D341Med (cell line): ENCODE data around the gene AHRR.
"Not testable (repeated sequence)": the region's sequence is repeated elsewhere in the genome, so short reads cannot be mapped to it uniquely, and the experiment has no call there.

ENCODE experiments used
- DNase-seq: peaks from one replicate; pipeline ENCODE4 v3.0.0; 2012; ENCODE audit warnings: low spot score

AHRR gene

DNA sequence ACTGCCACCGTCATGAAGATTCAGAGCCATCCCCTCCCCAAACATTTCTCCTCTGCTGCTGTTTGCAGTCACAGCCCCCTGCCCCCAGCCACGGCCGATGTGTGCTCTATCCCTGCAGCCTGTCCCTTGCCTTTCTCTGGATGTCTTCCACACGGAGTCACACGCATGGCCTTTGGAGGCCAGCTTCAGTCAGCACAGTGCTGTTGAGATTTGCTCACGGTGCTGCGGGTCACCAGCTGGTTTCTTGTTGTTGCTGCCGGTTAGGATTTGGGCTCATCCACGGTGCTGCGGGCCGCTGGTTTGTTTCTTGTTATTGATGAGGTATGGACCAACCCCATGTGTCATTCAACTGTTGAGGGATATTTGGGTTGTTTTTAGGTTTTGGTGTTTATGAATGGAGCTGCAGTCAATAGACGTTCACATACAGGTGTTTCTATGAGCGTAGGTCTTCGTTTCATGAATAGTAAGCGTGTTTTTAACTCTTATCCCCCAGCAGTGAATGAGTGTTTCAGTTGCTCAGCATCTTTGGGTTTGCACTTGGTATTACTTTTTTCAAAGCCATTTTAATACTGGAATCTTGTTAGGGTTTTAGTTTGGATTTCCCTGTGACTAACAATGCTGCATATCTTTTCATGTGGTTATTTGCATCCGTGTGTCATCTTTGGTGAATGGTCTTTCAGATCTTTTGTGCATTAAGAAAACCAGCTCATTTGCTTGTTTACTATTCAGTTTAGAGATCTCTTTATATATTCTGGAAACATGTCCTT is 57.6 kb downstream of the AHRR start:
- DNase-seq, result peak; percentile 3

- no peak for DNase-seq
Measured at GRCh38 chr5:380701-381309, 59.3 kb downstream of the AHRR start.

- no peak for DNase-seq
Measured at GRCh38 chr5:383066-383465, 61.6 kb downstream of the AHRR start.

- no peak for DNase-seq
Measured at GRCh38 chr5:383621-384020, 62.1 kb downstream of the AHRR start.

- not testable (repeated sequence) for DNase-seq
Measured at GRCh38 chr5:384576-384975, 63.1 kb downstream of the AHRR start.

DNA sequence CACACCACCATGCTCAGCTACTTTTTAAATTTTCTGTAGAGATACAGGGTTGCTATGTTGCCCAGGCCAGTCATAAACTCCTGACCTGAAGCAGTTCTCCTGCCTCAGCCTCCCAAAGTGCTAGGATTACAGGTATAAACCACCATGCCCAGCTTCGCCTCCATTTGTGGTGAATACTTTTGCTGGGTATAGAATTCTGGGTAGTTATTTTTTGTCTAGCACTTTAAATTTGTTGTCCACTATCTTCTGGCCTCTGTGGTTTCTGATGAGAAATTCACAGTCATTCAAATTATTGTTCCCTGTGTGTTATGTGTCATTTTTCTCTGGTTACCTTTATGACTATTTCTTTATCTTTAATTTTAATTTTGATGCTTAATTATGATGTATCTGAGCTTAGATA is 63.8 kb downstream of the AHRR start:
- no peak for DNase-seq

DNA sequence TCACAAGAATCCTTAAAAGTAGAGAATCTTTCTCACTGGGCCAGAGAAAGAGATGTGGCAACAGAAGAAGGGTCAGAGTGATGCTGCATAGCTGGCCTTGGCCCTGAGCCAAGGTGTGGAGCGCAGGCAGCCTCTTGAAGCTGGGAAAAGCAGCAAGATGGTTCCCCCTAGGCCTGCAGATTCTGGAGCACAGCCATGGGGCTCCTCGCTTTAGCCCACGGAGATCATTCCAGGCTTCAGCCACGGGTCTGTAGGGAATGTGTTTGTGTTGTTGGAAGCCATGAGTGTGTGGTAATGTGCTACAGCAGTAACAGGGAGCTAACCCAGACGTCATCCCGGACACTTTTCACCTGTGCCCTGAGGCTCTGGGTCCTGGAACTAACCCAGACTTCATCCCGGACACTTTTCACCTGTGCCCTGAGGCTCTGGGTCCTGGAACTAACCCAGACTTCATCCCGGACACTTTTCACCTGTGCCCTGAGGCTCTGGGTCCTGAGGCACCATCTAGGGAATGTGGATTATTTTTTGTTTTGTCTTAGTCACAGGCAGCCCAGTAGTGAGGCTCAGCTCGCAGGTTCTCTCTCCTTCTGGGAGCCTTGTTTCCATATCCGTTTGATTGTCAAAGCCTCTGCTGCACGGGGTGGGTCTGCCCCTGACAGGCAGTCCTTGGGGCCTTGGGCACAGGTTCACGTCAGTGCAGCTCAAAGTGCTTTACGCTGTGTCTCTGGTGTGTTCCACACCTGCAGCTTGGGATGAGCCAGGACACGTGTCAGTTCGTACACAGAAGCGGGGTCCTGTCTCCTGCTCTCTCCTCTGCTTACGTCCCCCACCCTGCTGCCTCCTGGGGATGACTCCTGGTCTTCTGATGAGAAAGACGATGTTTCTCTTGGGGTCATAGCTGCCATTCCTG is 65.2 kb downstream of the AHRR start:
- peak; percentile 13 for DNase-seq

DNA sequence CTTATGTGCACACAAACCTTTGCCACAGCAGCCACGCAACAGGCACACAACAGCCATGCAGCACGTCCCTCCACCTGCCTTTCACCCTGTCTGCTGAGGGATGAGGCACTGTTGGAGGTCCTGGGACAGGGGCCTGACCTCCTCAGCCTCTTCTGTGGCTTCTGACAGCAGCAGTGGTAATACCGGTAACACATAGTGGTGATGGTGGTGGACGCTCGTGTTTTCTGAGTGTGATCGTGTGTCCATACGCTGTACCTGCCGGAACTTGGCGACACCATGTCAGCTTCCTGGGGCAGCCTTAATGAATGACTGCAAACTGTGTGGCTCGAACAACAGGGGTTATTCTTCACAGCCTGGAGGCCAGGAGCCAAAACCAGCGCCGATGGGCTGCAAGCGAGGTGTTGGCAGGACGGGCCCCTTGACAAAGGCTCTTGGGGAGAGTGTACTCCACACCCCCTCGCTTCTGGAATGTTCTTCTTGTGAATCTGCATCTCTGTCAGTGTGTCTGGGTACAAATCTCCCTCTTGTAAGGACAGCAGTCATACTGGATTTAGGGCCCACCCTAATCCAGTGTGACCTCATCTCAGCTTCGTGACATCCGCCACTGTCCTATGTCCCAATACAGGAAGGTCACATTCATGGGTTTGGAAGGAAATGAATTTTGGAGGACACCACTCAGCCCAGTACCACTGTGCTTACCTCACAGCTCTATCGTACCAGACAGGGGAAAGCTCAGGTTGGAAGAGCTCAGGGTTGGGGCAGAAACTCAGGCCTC is 66.2 kb downstream of the AHRR start:
- peak; percentile 10 for DNase-seq

DNA sequence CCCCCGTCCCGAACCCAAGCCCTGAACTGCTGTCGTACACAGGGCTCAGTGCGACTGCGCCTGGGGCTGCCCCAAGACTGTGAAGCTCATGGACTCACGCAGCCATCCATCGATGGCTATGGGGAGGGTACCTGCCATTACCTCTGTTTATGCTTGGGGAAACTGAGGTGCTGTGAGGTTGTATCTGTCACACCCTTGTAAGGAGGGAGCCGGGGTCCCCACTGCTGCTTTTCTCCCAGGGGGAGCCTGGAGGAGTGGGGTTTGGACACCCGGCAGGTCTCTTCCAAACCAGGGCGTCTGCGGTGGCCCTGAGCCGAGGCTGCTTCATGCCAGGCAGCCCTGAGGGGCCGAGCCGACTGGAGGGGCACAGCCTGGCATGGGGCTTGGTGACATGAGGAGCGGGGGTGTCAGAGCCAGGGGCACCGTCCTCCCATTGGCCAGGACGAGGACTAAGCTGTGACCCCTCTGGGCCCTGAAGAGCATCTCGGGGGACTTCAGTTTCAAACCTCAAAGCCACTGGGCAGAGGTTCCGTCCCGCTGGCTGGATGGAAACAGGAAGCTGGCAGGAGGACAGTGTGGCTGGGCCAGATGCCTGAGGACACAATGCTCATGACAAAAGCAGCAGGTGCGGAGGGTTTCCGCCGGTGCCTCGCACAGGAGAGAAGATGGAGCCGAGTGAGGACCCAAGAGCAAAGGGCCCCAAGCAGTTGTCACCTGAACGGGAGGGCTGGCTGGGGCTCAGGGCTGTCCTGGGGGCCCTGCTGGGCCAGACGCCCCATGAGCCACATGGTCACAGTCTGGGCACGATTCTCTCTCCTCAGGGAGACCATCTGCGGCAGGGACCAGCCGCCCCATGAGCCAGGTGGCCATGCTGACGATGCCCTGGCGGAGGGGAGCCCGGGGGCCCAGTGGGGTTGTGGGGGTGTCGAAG is 67.0 kb downstream of the AHRR start:
- DNase-seq, result peak; percentile 17

DNA sequence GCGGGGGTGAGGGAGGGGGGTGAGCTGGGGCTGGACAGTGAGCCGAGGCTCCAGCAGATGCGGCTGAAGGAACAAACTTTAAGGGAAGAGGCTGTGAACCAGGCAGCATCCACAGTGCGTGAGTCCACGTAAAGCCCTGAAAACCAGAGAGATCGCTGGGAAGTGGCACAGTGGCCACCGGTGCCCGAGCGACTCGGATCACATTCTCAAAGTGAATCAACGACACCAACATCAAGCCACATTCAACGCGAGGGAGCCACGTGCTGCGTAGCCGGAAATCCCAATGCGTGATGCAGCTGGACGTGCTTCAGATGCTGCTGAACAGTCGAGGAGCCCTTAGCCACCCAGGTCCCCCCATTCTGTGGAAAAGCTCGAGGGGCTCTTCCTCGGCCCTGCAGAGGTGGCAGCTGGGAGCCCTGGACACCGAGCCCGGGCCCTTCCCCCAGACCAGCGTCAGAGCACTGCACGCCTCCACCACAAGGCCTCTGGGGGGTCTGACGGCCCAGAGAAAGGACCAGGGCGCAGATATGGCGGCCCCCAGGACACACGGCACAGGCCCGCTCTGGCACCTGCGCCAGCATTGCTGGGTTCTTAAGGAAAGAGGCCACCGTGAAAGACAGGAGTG is 67.8 kb downstream of the AHRR start:
- peak; percentile 19 for DNase-seq

DNA sequence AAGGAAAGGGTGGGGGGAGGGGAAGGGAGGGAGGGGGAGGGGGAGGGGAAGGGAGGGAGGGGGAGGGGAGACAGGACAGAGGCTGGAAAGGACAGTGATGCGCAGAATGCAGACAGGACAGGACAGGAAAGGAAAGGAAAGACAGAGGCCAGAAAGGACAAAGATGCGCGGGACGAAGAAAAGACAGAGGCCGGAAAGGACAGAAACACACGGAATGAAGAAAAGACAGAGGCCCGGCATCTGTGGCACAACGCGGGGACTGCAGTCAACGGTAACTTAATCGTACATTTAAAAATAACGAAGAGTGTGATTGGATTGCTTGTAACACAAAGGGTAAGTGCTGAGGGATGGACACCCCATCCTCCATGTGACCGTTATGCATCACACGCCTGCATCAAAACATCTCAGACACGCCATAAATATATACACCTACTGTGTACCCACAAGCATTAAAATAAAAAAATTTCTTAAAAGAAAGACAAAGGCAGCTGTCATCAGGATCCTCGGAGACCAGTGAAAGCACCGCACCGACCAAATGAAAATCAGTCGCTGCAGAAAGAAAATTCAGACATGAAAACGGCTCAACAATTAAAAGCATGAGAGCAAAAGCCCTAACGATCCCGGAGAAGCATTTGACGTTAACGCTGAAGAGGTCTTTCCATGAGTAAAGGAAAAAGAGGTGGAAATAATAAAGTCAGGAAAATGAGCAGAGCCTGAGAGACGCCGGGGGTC is 68.5 kb downstream of the AHRR start:
- DNase-seq, result peak; percentile 6

- DNase-seq, result peak; percentile 14
Measured at GRCh38 chr5:390623-391491, 69.3 kb downstream of the AHRR start.

- DNase-seq, result no peak
Measured at GRCh38 chr5:392431-392988, 71.0 kb downstream of the AHRR start.

GRCh38 chr5:393846-394275 is 72.3 kb downstream of the AHRR start:
- DNase-seq, result no peak

DNA sequence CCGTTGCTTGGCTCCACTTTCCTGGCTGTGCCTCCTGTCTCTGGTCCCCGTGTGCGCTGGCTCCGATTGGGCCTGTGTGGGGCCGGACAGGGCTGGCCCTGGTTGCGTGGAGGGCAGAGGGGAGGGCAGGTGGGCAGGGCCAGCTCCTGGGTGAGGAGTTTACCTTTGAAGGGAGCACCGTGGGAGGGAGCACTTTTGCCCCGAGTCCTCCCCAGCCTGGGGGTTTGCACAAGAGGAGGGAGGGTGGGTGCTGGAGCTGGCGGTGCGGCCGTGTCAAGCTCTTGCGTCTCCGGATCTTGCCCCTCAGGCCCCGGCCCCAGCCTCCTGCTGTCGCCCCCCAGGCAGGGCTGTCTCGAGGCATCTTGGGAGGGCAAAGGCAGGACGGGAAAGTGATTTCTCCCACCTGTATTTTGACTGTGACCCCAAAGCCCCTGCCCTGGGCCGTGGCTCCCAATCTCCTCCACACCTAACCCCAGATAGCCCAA is 73.2 kb downstream of the AHRR start:
- DNase-seq, result no peak

GRCh38 chr5:395156-395920 is 73.8 kb downstream of the AHRR start:
- DNase-seq, result no peak

DNA sequence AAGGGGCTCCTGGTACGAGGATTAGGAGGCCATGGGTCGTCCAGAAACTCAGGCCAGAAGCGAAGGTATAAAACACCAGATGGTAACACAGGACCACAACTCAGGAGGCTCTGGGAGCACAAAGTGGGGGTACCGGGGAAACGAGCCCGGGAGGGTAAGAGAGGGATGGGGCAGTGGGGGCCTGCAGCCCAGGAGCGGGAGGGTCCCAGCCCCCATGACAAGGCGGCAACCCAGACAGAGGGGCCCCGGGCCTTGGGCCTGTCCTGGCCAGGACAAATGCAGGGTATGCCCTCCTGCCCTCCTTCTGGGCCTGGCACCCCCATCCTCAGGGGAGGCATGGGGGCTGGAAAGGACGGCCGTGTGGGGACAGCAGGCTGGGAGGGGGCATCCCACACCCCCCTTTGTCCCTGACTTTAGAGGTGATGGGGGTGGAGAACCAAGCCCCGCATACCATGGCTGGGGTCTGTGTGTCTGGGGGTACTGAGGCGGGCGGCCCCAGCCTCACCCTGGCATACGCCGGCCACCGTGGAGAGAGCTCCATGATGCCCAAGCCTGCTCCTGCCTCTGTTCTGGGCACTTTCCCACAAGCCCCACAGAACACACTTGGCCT is 74.5 kb downstream of the AHRR start:
- peak; percentile 36 for DNase-seq
